ENCODE data around the gene RFTN1. TPM values are rescaled to one million over a fixed set of nuclear protein-coding genes. Genes with fewer than 3 reads are reported as not detected.

Gene RFTN1
- total and polyA plus RNA-seq, 2 donors (not counting 3 experiments of a cell fraction or from before 2014, with no cell fraction given): 40.3 to 43.3 TPM

DNA sequence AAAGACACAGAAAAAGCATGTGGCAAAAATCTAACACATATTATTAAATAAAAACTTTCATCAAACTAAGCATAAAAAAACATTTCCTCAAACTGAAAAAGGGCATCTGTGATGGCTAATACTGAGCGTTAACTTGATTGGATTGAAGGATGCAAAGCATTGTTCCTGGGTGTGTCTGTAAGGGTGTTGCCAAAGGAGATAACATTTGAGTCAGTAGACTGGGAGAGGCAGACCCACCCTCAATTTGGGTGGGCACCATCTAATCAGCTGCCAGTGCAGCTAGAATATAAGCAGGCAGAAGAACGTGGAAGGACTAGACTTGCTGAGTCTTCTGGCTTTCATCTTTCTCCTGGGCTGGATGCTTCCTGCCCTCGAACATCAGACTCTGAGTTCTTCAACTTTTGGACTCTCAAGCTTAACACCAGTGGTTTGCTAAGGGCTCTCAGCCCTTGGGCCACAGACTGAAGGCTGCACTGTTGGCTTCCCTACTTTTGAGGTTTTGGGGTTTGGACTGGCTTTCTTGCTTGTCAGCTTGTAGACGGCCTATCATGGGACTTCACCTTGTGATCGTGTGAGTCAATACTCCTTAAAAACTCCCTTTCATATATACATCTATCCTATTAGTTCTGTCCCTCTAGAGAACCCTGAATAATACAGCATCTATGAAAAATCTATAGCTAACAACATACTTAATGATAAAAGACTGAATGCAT, 46.3 kb upstream of the RFTN1 start:
- Histone ChIP-seq H3K9me1 (replicated peaks; ENCODE audit: control insufficient read depth, extremely low read depth, insufficient read depth, low read length) (no peaks in the 10 kb centered on the region), H3K4me3 (replicated peaks in 1 of 3; ENCODE audit: insufficient read depth in 1 of 3, low read depth in 1 of 3, low read length in 3 of 3) (no peak overlapping the region), H3K27me3 (ENCODE audit: control insufficient read depth in 2 of 2, insufficient read depth in 2 of 2, low read length in 2 of 2) (peaks cover 0 to 4% of the 10 kb centered on the region in 2 experiments), H2AFZ (ENCODE audit: low read depth, low read length) (no peak overlapping the region), H3K27ac (ENCODE audit: insufficient read depth, low read depth, low read length) (no peak overlapping the region), H3K9me3 (replicated peaks; ENCODE audit: control insufficient read depth, insufficient read depth, low read length) (no peaks in the 10 kb centered on the region), H3K9ac (replicated peaks; ENCODE audit: extremely low read depth, insufficient read depth, low read length) (no peak overlapping the region), H3K4me1 (ENCODE audit: control insufficient read depth, extremely low read depth, insufficient read depth, low read length) (no peaks in the 10 kb centered on the region), H4K20me1 (replicated peaks; ENCODE audit: control insufficient read depth, extremely low read depth, insufficient read depth, low read length) (no peaks in the 10 kb centered on the region), H3K36me3 (ENCODE audit: control insufficient read depth in 2 of 2, extremely low read depth in 1 of 2, insufficient read depth in 2 of 2, low read length in 2 of 2) (no peaks in the 10 kb centered on the region), H3K79me2 (ENCODE audit: control insufficient read depth, insufficient read depth, low read length) (no peaks in the 10 kb centered on the region), H3K4me2 (ENCODE audit: insufficient read depth, low read length) (no peak overlapping the region)
- TF ChIP-seq MYC (IDR thresholded peaks at IDR 0.05; ENCODE audit: low read depth, low read length): no peak
- no peak for TF ChIP-seq POLR2A (IDR thresholded peaks at IDR 0.05; ENCODE audit: low read depth, low read length)
- no peak for TF ChIP-seq CTCF (IDR thresholded peaks at IDR 0.05; ENCODE audit: extremely low read depth in 1 of 2, insufficient read depth in 1 of 2, low read depth in 1 of 2, low read length in 2 of 2)
- no peak for TF ChIP-seq EZH2 (IDR thresholded peaks at IDR 0.05; ENCODE audit: borderline replicate concordance, low read depth, low read length, severe bottlenecking)
- TF ChIP-seq JUN (IDR thresholded peaks at IDR 0.05; ENCODE audit: borderline replicate concordance, insufficient read depth, insufficient read length, low read depth): no peak
- no peak for TF ChIP-seq FOS (IDR thresholded peaks at IDR 0.05; ENCODE audit: borderline replicate concordance, insufficient read depth, low read length)
- TF ChIP-seq, protein P1, sequence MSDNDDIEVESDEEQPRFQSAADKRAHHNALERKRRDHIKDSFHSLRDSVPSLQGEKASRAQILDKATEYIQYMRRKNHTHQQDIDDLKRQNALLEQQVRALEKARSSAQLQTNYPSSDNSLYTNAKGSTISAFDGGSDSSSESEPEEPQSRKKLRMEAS (IDR thresholded peaks at IDR 0.05; ENCODE audit: insufficient read depth, insufficient read length): no peak
- no peak for TF ChIP-seq GATA2 (IDR thresholded peaks at IDR 0.05; ENCODE audit: insufficient read depth, insufficient read length, low read depth, low read length)
- TF ChIP-seq POLR2AphosphoS5 (IDR thresholded peaks at IDR 0.05; ENCODE audit: insufficient read depth, low read depth, low read length): no peak
- intact Hi-C loops (cut with micrococcal nuclease): no loop called here
- POLR2A ChIA-PET: no interaction called here
- CTCF ChIA-PET: no interaction called here
- BruUV-seq (replicated peaks): no TSS peak
- FAIRE-seq (no peak), DNase-seq (ENCODE audit: low read depth, low spot score) (no peak)
- dilution Hi-C loops (cut with MboI; ENCODE audit: extremely low pct_ligation_motif_present, low sequenced_read_pairs): no loop called here
